ENCODE data around the gene CDKAL1. TPM values are rescaled to one million over a fixed set of nuclear protein-coding genes. Genes with fewer than 3 reads are reported as not detected.

Gene CDKAL1
- total RNA-seq, 1 experiment from 2014 or later: 13.8 TPM

GRCh38 chr6:20599302-20600051 lies 65.2 kb downstream of the CDKAL1 start:
- H3K4me2 ChIP-seq (ENCODE audit: low read length): no peak overlapping the region
- H3K79me2 ChIP-seq (ENCODE audit: low read length): no peaks in the 10 kb centered on the region
- no peak overlapping the region for H2AFZ ChIP-seq (ENCODE audit: low read length)
- TF ChIP-seq EZH2 (IDR thresholded peaks at IDR 0.05; ENCODE audit: low read length, unreplicated experiment) (no peak), EZH2phosphoT487 (IDR thresholded peaks at IDR 0.05; ENCODE audit: borderline replicate concordance, low read length) (no peak)
- TF ChIP-seq, protein P1, sequence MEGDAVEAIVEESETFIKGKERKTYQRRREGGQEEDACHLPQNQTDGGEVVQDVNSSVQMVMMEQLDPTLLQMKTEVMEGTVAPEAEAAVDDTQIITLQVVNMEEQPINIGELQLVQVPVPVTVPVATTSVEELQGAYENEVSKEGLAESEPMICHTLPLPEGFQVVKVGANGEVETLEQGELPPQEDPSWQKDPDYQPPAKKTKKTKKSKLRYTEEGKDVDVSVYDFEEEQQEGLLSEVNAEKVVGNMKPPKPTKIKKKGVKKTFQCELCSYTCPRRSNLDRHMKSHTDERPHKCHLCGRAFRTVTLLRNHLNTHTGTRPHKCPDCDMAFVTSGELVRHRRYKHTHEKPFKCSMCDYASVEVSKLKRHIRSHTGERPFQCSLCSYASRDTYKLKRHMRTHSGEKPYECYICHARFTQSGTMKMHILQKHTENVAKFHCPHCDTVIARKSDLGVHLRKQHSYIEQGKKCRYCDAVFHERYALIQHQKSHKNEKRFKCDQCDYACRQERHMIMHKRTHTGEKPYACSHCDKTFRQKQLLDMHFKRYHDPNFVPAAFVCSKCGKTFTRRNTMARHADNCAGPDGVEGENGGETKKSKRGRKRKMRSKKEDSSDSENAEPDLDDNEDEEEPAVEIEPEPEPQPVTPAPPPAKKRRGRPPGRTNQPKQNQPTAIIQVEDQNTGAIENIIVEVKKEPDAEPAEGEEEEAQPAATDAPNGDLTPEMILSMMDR (conservative IDR thresholded peaks at IDR 0.05; ENCODE audit: low read depth, low read length): no peak
- no peaks in the 10 kb centered on the region for H3K36me3 ChIP-seq (ENCODE audit: low read depth, low read length)
- H3K9me3 ChIP-seq (ENCODE audit: low read length): no peaks in the 10 kb centered on the region
- intact Hi-C loops (cut with micrococcal nuclease): no loop called here
- no peak overlapping the region for H3K9ac ChIP-seq (ENCODE audit: low read length)
- H3K4me1 ChIP-seq (ENCODE audit: insufficient read depth, low read length): no peaks in the 10 kb centered on the region
- no peaks in the 10 kb centered on the region for H3K27me3 ChIP-seq (ENCODE audit: low read length)
- ChIA-PET CTCF (no interaction called here), POLR2A (ENCODE audit: unreplicated experiment) (interaction anchor here (0.6 kb wide), 1 partner anchor 587 kb away, joined by 3 read pairs; no protein-coding TSS in a partner anchor)
- H3K9me2 ChIP-seq (replicated peaks; ENCODE audit: low read length): no peaks in the 10 kb centered on the region
- no peaks in the 10 kb centered on the region for H4K20me1 ChIP-seq (ENCODE audit: low read length)
- H3K27ac ChIP-seq (ENCODE audit: low read length): no peak overlapping the region
- H3F3A ChIP-seq (ENCODE audit: low read length, unreplicated experiment): no peaks in the 10 kb centered on the region
- ATAC-seq: peak; percentile 45; the same call in 1 of the 2 replicates
- DNase-seq: no peak
- H3K4me3 ChIP-seq (ENCODE audit: low read length): no peak overlapping the region
- no TSS peak for BruUV-seq (replicated peaks)

DNA sequence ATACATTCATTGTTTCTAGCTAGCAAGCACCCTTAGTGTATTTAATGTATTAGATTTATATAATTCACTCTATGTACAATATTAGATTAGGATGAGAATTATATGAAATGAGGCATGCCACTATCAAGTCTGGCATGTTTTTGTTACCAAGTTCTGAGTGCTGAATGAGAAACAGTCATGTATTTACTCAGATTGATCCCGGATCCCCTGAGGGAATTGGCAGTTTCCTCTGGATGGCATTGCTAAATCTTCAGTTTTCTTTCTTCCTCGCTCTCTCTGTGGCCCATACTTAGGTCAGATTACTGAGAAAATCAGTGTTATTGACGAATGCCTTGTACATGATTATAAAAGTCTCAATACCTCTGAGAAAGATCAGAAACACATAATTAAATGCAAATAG lies 66.6 kb downstream of the CDKAL1 start:
- Histone ChIP-seq H3K36me3 (ENCODE audit: low read depth, low read length) (no peaks in the 10 kb centered on the region), H3K9me3 (ENCODE audit: low read length) (no peaks in the 10 kb centered on the region), H3K27ac (ENCODE audit: low read length) (no peak overlapping the region), H3K4me2 (ENCODE audit: low read length) (no peak overlapping the region), H3K79me2 (ENCODE audit: low read length) (no peaks in the 10 kb centered on the region), H4K20me1 (ENCODE audit: low read length) (no peaks in the 10 kb centered on the region), H3K9me2 (replicated peaks; ENCODE audit: low read length) (no peaks in the 10 kb centered on the region), H3K4me3 (ENCODE audit: low read length) (no peak overlapping the region), H3K27me3 (ENCODE audit: low read length) (no peaks in the 10 kb centered on the region), H3K4me1 (ENCODE audit: insufficient read depth, low read length) (peaks cover 9% of the 10 kb centered on the region), H2AFZ (ENCODE audit: low read length) (no peak overlapping the region), H3F3A (ENCODE audit: low read length, unreplicated experiment) (no peaks in the 10 kb centered on the region), H3K9ac (ENCODE audit: low read length) (no peak overlapping the region)
- DNase-seq (peak; percentile 46), ATAC-seq (no peak)
- BruUV-seq (replicated peaks): no TSS peak
- intact Hi-C loops (cut with micrococcal nuclease): no loop called here
- ChIA-PET CTCF (no interaction called here), POLR2A (ENCODE audit: unreplicated experiment) (no interaction called here)
- no peak for TF ChIP-seq EZH2phosphoT487 (IDR thresholded peaks at IDR 0.05; ENCODE audit: borderline replicate concordance, low read length)
- TF ChIP-seq EZH2 (IDR thresholded peaks at IDR 0.05; ENCODE audit: low read length, unreplicated experiment): no peak
- TF ChIP-seq, protein P1 (conservative IDR thresholded peaks at IDR 0.05; ENCODE audit: low read depth, low read length): no peak

DNA sequence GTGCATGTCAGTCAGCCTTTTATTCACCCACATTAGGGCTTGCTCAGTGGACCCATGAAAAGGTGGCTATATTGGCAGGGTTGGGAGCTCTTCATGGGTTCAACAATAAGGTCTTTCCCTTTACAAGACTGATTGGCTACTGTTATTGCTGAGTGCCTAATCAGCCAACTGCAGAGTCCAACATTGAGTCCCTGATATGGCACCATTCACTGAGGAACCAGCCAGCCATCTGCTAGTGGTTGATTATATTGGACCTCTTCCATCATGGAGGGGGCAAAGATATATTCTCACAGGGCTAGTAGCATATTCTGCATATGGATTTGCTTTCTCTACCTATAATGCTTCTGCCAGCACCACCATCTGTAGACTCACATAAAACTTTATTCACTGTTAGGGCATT lies 69.9 kb downstream of the CDKAL1 start:
- Histone ChIP-seq H3K4me2 (ENCODE audit: low read length) (no peak overlapping the region), H3F3A (ENCODE audit: low read length, unreplicated experiment) (no peaks in the 10 kb centered on the region), H3K27me3 (ENCODE audit: low read length) (no peaks in the 10 kb centered on the region), H3K4me3 (ENCODE audit: low read length) (no peak overlapping the region), H3K27ac (ENCODE audit: low read length) (no peak overlapping the region), H3K9me2 (replicated peaks; ENCODE audit: low read length) (no peaks in the 10 kb centered on the region), H3K4me1 (ENCODE audit: insufficient read depth, low read length) (peaks cover 9% of the 10 kb centered on the region), H2AFZ (ENCODE audit: low read length) (no peak overlapping the region), H3K79me2 (ENCODE audit: low read length) (no peaks in the 10 kb centered on the region), H3K36me3 (ENCODE audit: low read depth, low read length) (no peaks in the 10 kb centered on the region), H3K9ac (ENCODE audit: low read length) (no peak overlapping the region), H3K9me3 (ENCODE audit: low read length) (no peaks in the 10 kb centered on the region), H4K20me1 (ENCODE audit: low read length) (no peaks in the 10 kb centered on the region)
- CTCF ChIA-PET: no interaction called here
- ATAC-seq: no peak
- intact Hi-C loops (cut with micrococcal nuclease): no loop called here
- POLR2A ChIA-PET (ENCODE audit: unreplicated experiment): no interaction called here
- DNase-seq: no peak
- BruUV-seq (replicated peaks): no TSS peak
- TF ChIP-seq, protein P1 (conservative IDR thresholded peaks at IDR 0.05; ENCODE audit: low read depth, low read length): no peak
- TF ChIP-seq EZH2 (IDR thresholded peaks at IDR 0.05; ENCODE audit: low read length, unreplicated experiment) (no peak), EZH2phosphoT487 (IDR thresholded peaks at IDR 0.05; ENCODE audit: borderline replicate concordance, low read length) (no peak)
